Sigmoid colon (tissue), 4 donors: ENCODE results near the gene CR2.

Experiments used
- EP300 ChIP-seq, 4 donors: sonication (generic); formaldehyde crosslinking; IDR thresholded peaks; one replicate each; pipeline ENCODE4 v1.6.1; 2017; ENCODE audit warnings: antibody characterized with exemption in 4 of 4
- POLR2A ChIP-seq, 2 donors: fragments of 450-650 bp; IDR thresholded peaks; one replicate each; pipeline ENCODE4 v1.6.1; 2016; ENCODE audit warnings: antibody characterized with exemption in 2 of 2, mild to moderate bottlenecking in 2 of 2, moderate library complexity in 2 of 2
- POLR2AphosphoS5 ChIP-seq, 4 donors: sonication (generic); formaldehyde crosslinking; IDR thresholded peaks; one replicate each; pipeline ENCODE4 v1.6.1; 2017; ENCODE audit warnings: antibody characterized with exemption in 4 of 4
- TF ChIP-seq, protein P1 (sequence below), 4 experiments: fragments of 450-650 bp in 3 of 4; fragments of 200-600 bp in 1 of 4; IDR thresholded peaks; one replicate each; pipeline ENCODE4 v1.5.1; 2016 to 2019; ENCODE audit warnings: antibody characterized with exemption in 4 of 4, mild to moderate bottlenecking in 3 of 4, moderate library complexity in 2 of 4

DNA sequence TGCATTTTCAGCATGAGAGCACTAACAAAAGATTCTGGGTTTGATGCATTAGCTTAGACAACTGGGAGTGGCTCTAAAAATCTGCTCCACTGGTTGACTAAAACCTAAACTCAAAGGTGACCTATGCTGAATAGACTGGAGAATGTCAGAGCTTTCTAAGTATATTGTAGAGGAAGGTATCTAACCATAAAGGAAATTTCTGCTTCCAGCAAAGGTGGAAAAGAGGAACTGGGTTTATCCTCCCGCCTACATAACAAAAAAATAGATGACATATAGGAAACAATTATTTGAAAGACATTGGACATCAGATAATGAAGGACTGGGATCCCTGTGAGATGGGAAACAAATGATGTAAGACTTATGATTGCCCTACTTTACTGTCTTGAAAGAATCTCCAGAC, 35.8 kb upstream of the CR2 start:
- TF ChIP-seq EP300 (IDR thresholded peaks at IDR 0.05) (no peak), POLR2A (IDR thresholded peaks at IDR 0.05) (no peak), POLR2AphosphoS5 (IDR thresholded peaks at IDR 0.05) (no peak)
- TF ChIP-seq, protein P1, sequence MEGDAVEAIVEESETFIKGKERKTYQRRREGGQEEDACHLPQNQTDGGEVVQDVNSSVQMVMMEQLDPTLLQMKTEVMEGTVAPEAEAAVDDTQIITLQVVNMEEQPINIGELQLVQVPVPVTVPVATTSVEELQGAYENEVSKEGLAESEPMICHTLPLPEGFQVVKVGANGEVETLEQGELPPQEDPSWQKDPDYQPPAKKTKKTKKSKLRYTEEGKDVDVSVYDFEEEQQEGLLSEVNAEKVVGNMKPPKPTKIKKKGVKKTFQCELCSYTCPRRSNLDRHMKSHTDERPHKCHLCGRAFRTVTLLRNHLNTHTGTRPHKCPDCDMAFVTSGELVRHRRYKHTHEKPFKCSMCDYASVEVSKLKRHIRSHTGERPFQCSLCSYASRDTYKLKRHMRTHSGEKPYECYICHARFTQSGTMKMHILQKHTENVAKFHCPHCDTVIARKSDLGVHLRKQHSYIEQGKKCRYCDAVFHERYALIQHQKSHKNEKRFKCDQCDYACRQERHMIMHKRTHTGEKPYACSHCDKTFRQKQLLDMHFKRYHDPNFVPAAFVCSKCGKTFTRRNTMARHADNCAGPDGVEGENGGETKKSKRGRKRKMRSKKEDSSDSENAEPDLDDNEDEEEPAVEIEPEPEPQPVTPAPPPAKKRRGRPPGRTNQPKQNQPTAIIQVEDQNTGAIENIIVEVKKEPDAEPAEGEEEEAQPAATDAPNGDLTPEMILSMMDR (IDR thresholded peaks at IDR 0.05) = no peak
